HepG2 (cell line): ENCODE data around the gene DICER1.

ENCODE experiments used
- NFYB ChIP-seq: sonication (generic); formaldehyde crosslinking; IDR thresholded peaks from 2 replicates; pipeline ENCODE4 v1.4.0; 2020; ENCODE audit warnings: missing genetic modification reagents
- NFYC ChIP-seq: IDR thresholded peaks from 2 replicates; pipeline ENCODE4 v1.6.1; 2016; ENCODE audit warnings: missing genetic modification reagents, missing compliant biosample characterization
- PAX8 ChIP-seq: sonication (generic); formaldehyde crosslinking; IDR thresholded peaks from 2 replicates; pipeline ENCODE4 v1.8.0; 2022; ENCODE audit warnings: mild to moderate bottlenecking, missing genetic modification reagents, borderline replicate concordance
- PLRG1 ChIP-seq: fragments of 450-650 bp; conservative IDR thresholded peaks from 2 replicates; pipeline ENCODE4 v1.6.1; 2016
- POLR2A ChIP-seq, 2 experiments: IDR thresholded peaks; 2 replicates each; pipeline ENCODE4 v1.6.1; 2011; ENCODE audit warnings: low read depth in 2 of 2, low read length in 2 of 2, mild to moderate bottlenecking in 1 of 2, moderate library complexity in 1 of 2; ENCODE audit not compliant: insufficient read depth in 1 of 2
- SMAD9 ChIP-seq: sonication (generic); formaldehyde crosslinking; IDR thresholded peaks from 2 replicates; pipeline ENCODE4 v1.5.1; 2020; ENCODE audit warnings: mild to moderate bottlenecking, missing genetic modification reagents
- TAF1 ChIP-seq: sonication (generic); formaldehyde crosslinking; IDR thresholded peaks from 2 replicates; pipeline ENCODE4 v1.4.0; 2020; ENCODE audit warnings: missing genetic modification reagents
- TMF1 ChIP-seq: sonication (generic); formaldehyde crosslinking; IDR thresholded peaks from 2 replicates; pipeline ENCODE4 v1.8.1; 2022; ENCODE audit warnings: low read depth, missing genetic modification reagents
- ZNF232 ChIP-seq: sonication (generic); formaldehyde crosslinking; IDR thresholded peaks from 2 replicates; pipeline ENCODE4 v1.4.0; 2020; ENCODE audit warnings: missing genetic modification reagents, borderline replicate concordance

- TF ChIP-seq SMAD9 (CRISPR knock-in tag) (no peak), NFYC (CRISPR knock-in tag) (no peak), ZNF232 (CRISPR knock-in tag) (no peak), POLR2A (IDR thresholded peaks at IDR 0.05; ENCODE audit: insufficient read depth in 1 of 2, low read depth in 2 of 2, low read length in 2 of 2) (no peak), PAX8 (no peak), TAF1 (CRISPR knock-in tag) (no peak), PLRG1 (no peak), TMF1 (no peak), NFYB (no peak)
Observed at GRCh38 chr14:95197551-95197950, 40.2 kb upstream of the DICER1 start.
